Occipital lobe (tissue), 3 donors: ENCODE data around the gene API5. TPM values are rescaled to one million over a fixed set of nuclear protein-coding genes. Genes with fewer than 3 reads are reported as not detected.

Experiments
- DNase-seq: peaks from one replicate; lab custom pipeline; 2025; lab: John Stamatoyannopoulos, UW
- small RNA-seq: library from RNA; depleted of rRNA; stranded (forward); fragments of <200 nt; gene quantifications from one replicate; pipeline ENCODE3, GENCODE V24; 2014
- total RNA-seq: library from RNA; depleted of rRNA; stranded (reverse); fragments of >200 nt; gene quantifications from one replicate; pipeline ENCODE4 v1.2.3, GENCODE V29; 2014

The API5 gene
- total RNA-seq, 1 donor from 2014 or later = 112 TPM

DNA sequence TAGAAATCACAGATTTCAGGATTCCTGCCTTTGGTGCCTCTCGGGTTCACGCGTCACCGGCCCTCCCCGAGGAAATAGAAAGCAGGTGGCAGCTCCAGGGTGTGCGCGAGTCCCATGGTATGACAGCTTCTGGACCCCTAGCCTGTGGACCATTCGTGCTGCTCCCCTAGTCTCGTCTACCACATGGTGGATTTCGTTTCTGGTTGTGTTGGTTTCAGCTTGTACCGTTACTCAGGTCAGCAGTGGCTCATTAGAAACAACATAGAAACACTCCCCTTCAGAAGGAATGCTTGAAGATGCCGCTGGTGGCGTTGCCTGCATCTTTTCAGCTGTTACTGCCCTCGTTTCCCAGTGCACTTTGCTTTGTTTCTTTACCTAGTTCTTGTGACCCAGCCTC is 47.6 kb downstream of the API5 start:
- DNase-seq = no peak

DNA sequence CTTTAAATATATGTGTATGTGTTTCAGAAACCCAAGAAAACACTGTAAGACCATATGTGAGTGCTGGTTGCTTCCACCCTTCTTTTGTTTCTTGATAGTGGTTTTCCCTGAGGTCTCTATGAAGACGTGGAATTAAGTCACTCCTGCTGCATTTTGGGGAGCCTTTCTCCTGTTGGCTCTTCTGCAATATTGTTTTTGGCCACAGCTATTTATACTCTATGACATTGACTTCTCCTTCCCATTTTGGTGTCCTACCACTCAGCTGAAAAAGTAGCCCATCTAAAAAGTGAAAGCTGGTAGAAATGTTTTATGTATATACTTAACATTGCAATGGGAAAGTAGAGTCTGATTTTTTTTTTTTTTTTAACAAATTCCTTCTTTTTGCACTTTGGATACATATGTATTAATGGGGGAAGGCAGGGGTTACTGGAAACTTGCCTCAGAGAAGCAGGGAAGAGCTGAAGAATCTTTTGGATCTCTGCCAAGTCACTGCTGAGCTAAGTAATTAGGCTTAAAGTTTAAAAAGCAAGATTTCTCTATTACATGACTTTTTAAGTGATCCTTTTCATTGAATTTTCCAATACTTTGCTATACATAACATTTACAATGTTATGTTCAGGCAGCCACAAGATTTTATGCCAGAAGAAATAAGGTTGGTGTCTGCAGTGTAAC is 48.7 kb downstream of the API5 start:
- no peak for DNase-seq

DNA sequence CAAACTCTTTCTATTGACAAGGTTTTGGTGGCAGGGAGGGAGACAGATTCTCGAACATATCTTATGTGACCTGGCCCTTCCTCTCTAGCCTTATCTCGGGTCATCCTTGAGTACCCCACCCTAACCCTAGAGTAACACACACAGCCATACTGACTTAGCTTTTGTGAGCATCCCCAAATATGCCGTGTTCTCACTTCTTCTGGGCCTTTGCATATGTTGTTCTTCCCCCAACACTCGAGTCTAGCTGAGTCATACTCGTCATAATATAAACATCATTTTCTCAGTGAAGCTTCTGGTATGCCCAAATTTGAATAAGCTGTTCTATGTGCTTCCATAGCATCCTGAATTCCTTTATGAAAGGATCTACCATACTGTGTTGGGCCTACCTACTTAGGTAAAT is 54.9 kb downstream of the API5 start:
- no peak for DNase-seq

DNA sequence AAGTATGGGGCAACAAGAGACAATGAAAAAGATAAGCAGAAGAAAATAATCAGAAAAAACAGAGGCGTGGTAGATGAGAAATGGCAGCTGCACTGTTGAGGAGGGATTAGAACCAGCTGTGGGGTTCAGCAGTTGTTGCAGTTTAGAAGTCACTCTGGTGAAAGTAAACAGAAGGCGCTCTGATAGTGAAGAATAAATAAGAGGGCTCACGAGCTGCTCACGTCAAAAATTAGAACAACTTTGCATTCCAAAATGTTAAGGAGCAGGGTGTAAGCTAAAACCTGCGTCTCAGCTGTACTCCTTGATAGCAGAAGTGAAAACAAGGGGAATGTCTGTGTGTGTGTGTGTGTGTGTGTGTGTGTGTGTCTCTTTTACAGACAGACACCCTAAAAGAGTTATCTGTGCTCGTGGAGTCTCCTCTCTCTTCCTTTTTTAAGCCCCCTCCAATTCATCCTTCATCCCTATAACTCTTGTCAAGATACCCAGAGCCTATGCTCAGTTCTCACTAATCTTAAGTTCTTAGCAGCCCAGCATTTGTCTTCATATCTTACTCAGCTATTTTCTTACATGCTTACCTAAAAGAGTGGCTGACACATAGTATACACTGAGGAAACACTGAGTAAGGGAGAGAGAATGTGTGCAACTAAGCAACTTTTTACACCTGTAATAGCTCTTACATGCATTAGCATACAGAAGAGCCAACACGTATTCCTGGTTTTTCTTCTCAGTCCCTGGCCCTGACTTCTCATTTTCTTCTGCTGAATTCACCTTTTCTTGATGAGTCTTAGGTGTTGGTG is 55.8 kb downstream of the API5 start:
- no peak for DNase-seq

DNA sequence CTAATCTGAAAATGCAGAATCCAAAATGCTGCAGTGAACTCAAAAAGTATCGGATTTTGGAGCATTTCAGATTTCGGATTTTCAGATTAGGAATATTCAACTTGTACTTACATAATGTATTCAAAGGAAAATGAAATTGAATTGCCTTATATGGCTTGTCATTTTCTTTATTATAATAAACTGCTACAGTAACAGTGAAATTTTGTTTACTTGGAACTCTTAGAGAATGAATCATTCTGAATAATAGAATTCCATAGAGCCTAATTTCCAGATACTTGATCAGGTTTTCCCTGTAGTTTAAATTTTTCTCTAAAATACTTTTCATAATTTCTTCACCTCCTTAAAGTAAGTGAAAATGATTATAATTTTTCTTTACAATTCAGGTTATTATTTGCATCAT is 64.3 kb downstream of the API5 start:
- DNase-seq = no peak

DNA sequence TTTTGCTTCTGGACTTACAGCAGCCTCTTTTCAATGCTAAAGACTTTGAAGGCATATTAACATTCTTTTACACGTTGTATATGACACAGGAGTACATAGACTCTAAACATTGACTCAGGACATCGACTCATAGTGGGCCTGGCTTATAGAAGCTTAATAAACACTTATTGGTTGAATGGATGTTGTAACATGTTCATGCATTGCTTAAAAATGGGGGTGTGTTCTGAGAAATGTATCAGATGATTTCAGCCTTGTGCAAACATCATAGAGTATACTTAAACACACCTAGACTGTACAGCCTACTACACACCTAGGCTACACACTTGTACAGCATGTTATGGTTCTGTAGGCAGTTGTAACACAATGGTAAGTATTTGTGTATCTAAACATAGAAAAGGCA is 64.8 kb downstream of the API5 start:
- no peak for DNase-seq

DNA sequence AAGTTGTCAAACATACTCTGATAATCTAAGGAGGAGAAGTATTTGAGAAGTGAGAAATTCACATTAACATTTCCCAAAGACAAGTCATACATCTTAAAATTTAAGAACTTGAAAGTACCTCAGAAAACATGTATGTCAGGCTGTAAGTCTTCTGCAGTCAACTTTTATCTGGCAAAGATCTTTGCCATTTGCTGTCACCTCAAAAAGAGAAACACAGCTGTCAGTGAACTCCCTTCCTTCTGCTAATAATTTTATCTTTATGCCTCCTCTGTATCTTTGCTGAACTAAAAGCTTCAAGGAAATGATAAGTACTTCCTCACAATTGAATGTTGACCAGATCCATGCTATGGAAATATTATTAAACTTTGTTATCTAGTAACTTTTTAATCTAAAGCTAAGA is 65.6 kb downstream of the API5 start:
- no peak for DNase-seq

DNA sequence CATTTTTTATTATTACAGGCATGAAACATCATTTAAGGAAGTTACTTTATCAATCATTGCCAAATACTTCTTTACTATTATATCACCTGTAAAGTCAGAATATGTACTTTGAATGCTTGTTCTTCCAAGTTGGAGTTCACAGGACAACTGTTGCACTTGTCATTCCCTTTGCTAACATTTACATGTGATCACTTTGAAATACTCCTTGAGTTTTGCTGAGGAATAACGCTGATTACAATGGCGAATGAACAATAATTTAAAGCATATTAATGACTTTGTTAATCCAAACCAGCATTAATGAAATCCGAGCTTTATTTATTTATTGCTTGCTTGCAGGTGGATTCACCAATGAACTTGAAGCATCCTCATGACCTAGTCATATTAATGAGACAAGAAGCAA is 67.1 kb downstream of the API5 start:
- DNase-seq = no peak

DNA sequence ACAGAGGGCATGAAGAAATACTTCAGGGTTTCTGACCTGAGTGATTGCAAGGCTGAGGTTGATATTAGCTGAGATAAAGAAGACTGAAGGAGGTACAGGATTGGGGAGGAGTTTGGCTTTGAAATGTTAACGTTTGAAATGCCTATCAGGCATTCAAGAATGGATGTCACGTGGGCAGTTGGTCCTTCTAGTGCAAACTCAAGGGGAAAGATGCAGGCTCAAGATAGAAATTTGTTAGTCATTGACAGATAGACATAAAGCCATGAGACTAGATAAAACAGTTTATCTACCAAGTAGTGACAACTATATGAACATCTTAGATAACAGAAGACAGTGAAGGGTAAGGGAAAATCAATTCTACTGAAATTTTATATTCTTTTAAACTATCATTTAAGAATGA is 70.0 kb downstream of the API5 start:
- DNase-seq = no peak

DNA sequence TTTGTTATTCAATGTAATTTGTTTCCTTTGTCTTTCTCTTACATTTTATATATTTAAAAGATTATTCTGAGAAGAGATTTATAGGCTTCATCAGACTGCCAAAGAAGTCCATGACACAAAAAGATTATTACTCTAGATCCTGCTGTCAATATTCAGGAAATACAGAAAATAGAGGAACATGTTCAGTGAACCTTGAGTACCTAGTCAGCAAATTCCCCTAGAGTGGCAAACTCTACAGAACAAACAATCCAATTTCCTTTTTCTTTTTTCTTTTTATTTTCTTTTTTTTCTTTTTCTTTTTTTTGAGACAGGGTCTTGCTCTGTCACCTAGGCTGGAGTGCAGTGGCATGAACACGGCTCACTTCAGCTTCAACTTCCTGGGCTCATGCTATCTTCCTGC is 70.8 kb downstream of the API5 start:
- no peak for DNase-seq

DNA sequence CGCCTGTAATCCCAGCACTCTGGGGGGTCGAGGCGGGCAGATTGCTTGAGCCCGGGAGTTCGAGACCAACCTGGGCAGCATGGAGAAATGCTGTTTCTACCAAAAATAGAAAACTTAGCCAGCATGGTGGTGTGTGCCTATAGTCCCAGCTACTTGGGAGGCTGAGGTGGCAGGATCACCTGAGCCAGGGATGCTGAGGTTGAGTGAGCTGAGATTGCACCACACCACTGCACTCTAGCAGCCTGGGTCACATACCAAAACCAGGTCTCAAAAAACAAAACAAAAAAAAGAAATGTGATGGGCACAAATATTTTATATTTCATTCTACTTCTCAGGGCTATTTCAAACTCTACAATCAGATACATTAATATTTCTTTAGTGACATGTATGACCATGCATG is 72.6 kb downstream of the API5 start:
- DNase-seq = no peak

DNA sequence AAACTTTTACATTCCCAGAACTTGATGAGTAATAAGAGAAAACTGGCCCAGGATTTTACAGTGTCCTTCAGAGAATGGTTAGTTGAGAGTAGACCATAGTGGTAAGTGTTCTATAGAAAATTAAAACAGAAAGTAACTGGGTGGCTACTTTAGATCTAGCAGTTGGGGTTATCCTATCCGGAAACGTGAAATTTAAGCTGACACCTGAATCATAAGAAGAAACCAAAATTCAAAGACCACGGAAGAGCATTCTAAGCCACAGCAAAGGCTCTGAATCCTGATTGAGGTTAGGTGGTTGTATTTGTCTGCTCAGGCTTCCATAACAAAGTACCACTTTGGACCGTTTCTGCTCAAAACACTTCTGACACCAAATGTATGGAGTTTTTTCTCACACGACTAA is 80.9 kb downstream of the API5 start:
- DNase-seq = no peak

DNA sequence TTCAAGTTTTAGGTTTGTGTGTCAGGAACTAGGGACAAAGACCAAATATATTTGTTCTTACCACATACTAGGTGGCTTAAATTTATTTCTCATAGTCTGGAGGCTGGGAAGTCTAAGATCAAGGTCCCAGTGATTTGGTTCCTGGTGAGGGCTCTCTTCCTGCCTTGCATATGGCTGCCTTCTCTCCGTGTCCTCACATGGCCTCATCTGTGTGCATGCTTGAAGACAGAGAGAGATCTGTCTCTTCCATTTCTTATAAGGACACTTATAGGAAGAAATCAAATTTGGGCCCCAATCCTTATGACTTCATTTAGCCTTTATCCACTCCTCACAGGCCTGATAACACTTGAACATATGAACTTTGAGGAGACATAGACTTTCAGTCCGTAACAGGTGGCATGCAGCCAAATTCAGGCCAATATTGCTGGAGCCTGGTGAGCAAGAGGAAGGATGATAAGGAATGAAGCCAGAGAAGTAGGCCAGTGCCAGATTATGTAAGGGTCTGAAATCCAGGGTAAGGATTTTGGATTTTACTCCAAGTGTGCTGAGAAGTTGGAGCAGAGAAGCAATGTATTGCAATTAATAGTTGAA is 82.1 kb downstream of the API5 start:
- DNase-seq = no peak

Small RNAs within 50 kb of the gene (small RNA-seq; reads per million reads assigned to genes)
- gene RF00019 = not detected

Other genes starting within 250 kb of the API5 start
- gene TTC17, start 46.9 kb downstream of the API5 start, total RNA-seq = 109 TPM